Left ventricle myocardium superior (tissue), 1 donor: ENCODE results near the gene C2CD2. TPM values are rescaled to one million over a fixed set of nuclear protein-coding genes. Genes with fewer than 3 reads are reported as not detected.

Experiments
- ATAC-seq: fragments of 200-7000 bp; cut with Tn5 transposase; one replicate; pipeline ENCODE4 v1.9.1; 2020; ENCODE audit warnings: mild to moderate bottlenecking, moderate library complexity
- DNase-seq: peaks from one replicate; pipeline ENCODE4 v3.0.0-alpha.2; 2020
- intact Hi-C: fragments of 100-400 bp; cut with micrococcal nuclease; formaldehyde crosslinking; loops from one replicate; pipeline ENCODE4 v1.11.0; 2022
- total RNA-seq: library from RNA; stranded (reverse); fragmentation: NEBNext Ultra II Directional; extraction: Animal tissue kit (Norgen Biotek cat#: 25700); gene quantifications from one replicate; pipeline ENCODE4 v1.2.1, GENCODE V29; 2021
- donor health status: DM: no; HTN: yes; CAD: no; lungs with severe emphysema.

C2CD2 gene
- total RNA-seq, 1 donor from 2014 or later = 5.2 TPM

DNA sequence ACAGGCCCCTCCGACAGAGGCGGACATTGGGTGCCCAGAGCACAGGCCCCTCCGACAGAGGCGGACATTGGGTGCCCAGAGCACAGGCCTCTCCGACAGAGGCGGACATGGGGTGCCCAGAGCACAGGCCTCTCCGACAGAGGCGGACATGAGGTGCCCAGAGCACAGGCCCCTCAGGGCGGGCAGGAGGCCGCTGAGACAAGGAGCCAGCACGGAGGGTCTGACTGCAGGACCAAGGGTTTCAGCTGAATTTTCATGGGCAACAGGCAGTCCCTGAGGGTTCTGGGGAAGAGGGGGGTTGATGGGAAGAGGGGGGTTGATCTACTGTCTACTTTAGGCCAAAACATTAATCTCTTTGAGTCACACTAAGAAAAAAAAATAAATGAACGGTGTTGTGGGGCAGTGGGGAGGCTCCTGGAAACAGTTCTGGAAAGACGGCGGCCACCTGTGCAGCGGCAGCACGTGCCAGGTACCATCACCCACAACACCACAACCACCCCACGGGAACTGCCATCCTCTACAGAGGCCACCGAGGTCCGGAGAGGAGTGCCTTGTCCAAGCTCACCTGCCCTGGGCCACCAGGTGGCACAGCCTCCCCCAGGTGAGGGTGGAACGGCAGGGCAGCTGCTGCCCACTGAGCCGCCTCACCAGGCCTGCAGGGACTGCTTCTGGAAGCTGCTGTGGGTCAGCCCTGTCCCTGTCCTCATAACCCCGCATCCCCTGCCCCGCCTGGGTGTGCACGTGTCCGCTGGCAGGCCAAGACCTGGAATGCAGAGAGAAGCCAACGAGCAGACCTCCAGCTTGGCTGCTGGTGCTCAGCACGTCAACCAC lies 95.1 kb downstream of the C2CD2 start:
- DNase-seq (no peak), ATAC-seq (no peak)
- intact Hi-C loops = no loop called here

DNA sequence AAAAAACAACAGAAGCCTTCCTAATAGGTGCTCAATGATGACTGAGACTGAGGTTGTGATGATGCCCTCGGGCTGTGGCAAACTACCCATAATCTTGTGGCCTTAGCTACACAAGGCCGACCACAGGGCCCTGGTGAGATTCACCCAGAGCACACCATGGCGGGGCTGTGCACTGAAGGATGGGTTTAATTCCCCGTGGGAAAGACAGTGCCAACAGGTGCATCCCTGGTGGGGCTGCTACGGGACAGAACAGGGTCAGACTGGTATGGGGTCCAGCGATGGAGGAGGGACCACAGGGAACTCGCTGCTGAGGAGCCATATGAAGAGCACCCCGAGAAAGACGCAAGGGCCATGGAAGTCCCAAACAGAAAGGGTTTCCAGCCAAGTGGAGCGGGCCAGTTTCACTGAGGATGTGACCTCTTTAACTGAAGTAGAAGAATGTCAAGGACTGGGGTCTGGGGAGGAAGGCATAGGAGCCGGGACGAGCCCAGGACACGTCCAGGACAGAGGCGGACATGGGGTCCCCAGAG lies 96.0 kb downstream of the C2CD2 start:
- no peak for ATAC-seq
- intact Hi-C loops = no loop called here
- no peak for DNase-seq

DNA sequence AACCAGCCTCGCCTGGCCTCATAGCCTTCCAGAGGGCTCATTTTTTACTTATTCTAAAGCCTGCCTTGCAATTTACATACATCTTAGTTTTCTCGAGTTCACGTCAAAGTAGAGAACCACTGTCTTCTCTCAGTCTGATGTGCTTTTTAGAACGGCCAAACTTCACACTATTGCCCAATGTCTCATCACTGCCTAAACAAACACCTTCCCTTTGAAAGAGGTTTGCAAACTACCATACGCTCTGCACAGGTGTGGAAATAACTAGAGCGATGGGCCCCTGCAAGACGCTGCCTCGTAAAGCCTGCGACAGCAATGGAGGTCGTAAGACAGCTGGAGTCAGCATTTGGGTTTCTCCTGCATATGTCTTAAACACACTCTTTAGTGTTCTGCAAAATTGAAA lies 97.2 kb downstream of the C2CD2 start:
- DNase-seq (no peak), ATAC-seq (no peak)
- intact Hi-C loops = no loop called here

DNA sequence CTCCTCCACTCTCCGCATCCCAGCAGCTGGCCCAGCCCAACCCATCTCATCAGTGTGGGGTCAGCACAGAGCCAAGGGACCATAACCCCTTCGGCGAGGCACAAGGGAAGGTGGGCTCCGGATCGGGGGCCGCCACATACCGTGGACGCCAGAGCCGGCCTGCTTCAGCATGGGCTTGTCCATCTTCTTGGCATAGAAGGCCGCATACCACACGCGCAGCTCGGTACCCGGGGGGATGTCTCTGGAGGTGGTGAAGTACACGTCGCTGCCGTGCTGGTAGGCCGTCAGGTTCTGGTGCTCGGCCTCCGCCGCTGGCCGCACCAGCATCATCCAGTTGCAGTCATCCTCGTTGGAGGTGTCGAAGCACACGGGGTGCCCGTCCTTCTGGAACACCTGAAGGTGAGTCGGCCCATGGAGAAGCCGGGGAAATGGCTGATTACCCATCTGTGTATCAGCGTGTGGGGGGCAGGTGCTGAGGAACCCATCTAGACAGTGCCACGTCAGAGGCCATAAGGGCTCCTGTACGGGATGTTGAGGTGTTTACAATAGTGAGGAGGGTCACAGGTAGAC lies 99.3 kb downstream of the C2CD2 start:
- intact Hi-C loops = no loop called here
- no peak for DNase-seq
- no peak for ATAC-seq

DNA sequence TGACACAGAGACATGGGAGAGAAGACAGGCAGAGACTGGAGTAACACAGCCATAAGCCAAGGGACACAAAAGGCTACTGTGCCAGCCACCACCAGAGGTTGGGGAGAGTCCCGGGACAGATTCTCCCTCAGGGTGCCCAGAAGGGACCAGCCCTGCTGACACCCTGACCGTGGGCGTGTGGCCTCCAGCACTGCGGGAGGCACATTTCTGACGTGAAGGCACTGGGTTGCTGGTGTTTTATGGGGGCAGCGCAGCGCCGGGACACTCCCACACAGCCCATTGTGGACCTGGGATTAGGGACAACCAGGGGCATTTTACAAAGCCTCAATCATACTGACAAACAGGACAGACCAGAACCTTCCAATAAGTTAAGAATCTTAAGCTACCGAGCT lies 100.9 kb downstream of the C2CD2 start:
- intact Hi-C loops = no loop called here
- ATAC-seq (no peak), DNase-seq (no peak)

DNA sequence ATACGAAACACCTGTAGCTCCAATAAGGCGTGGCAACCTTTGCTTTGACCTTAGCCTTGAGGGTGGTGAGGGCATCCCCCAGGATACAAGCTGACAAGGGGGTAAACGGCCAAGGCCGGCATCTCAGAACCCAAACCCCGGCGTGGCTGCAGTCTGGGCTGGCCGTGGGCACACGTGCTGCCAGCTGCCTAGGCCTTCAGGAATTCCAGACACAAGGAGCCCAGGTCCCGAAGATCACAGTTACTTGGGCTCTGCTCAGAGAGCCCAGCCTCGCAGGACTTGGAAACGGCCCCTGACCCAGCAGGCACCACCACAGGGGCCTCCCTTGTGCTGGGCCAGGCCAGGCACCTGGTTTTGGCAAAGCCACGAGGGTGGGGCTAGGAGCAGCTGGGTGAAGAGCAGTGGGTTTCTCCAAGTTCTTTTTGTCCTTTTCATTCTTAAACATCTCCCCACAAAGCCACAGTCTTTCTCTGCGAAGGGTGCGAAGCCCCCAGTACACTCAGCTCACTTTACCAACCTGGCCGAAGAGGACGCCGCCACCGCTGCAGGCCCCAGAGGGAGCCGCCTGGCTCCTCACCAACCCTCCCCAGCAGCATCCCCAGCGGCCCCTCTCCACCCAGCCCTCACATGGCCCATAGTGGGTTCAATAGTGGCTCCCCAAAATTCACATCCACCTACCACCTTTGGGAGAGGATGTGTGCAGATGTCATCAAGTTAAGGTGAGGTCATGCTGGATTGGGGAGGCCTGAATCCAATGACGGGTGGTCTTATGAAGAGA lies 101.5 kb downstream of the C2CD2 start:
- ATAC-seq (no peak), DNase-seq (no peak)
- intact Hi-C loops = no loop called here

DNA sequence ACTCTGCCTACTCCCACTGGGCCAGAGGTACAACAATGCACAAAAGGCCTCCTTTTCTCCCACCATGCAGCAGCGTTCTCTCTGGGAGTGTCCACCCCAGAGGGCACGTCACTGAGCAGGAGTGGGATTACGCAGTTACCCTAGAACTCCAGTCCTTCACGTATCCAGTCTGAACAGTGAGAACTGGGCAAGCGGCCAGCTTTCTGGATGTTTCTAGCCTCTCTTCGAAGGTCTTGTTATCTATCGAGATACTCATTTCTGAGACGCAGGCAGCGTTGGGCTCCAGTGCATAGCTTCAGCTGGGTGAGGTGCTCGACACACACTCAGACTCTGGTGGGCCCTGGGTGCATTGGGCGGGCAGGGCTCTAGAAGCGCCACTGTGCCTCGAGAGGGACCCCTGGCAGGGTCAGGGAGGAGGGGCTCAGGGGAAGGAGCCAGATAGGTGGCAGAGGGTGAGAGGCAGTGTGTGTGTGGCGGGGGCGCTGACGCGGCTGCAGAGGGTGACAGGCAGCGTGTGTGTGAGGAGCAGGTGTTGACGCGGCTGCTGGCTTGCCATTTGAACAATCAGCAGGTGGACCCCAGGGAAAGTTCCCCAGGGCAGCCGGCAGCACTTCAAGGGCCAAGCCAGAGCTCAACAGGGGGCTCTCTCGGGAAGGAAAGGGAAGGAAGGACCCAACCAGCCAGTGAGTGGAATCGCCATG lies 102.6 kb downstream of the C2CD2 start:
- ATAC-seq = no peak

DNA sequence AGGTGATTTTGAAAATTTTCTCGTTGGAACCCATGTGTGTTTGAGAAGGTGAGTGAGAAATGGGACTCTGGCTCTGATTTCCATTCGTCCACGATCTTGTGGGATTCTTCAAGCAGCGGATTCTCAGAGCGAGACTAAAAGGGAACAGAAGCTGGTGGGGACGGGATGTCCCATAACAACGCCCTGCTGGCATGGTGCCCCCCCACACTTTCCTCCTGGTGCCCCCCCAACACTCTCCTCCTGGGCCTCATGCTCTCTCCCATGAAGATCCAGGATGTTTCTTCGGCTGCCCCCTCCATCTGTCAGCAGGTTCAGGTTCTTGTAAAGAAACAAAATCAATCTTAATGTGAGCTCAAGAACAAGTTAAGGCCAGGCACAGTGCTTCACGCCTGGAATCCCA lies 103.7 kb downstream of the C2CD2 start:
- ATAC-seq (no peak), DNase-seq (no peak)
- intact Hi-C loops = no loop called here

More for the DNA sequence above, 102.6 kb downstream of the C2CD2 start:
- peak; percentile 39 for DNase-seq
- intact Hi-C loops = no loop called here

DNA sequence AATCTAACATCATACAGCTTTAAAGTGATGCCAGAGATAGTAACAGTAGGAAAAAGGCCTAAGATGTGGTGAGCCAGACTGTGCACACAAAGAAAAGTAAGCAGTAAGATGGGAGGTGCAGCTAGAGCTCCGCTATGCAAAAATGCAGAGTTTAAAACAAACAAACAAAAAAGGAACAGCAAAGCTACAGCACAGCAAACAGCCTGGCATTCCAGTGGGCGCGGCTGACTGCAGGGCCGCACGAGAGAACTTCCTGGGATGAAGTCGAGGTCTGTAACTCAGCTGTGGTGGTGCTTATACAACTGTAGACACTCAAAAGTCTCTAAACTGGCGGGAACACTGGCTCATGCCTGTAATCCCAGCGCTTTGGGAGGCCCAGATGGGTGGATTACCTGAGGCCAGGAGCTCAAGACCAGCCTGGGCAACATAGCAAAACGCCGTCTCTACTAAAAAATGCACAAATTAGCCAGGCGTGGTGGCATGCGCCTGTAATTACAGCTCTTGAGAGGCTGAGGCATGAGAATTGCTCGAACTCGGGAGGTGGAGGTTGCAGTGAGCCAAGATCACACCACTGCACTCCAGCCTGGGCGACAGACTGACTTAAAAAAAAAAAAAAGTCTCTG lies 104.7 kb downstream of the C2CD2 start:
- ATAC-seq (no peak), DNase-seq (no peak)
- intact Hi-C loops = no loop called here

DNA sequence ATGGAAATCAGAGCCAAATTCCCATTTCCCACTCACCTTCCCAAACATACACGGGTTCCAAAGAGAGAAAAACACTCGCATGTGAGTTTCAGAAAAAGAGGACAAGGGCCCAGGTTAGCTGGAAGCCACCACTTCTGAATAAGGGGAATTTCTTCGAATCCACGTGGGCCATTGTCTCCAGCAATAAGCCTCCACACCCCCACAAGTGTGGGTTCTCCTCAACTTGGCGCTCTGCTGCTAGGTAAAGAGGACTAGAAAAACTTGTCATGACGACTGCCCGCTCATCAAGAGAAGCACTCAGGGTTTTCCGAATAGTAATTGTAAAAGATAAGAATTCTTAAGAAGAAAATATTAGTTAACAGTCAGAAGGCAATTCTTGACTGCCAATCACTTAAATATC lies 105.3 kb downstream of the C2CD2 start:
- no peak for ATAC-seq
- intact Hi-C loops = no loop called here
- DNase-seq = no peak

DNA sequence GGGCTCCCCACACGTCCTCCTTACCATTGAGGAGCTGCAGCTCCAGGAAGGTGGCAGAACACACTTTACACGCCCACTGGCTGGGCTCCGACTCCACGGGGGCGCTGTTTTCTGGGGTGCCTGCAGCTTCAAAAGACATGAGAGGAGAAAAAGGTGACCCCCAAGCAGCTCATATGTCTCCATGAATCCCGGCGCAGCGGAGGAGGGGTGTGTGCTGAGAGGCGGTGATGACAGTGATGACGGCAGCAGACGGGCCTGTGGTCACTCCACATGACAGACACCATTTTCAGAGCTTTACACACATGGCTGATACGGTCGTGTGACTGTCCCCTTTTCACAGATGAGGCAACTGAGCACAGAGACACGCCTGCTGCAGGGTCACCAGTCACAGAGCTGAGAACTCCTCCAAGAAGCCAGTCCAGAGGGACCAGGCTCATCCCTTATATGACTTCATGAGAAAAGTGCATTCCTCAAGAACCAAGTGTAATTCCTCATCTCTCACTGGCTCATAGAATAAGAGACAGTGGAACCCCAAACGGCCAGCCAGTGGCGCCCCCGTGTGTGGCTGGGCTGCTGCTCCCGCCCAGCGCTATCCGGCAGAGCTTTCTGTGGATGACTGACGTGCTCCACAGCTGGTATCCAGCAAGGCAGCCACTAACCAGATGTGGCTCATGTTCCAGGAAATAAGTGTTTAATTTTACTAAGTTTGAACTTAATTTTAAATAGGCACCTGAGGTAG lies 106.6 kb downstream of the C2CD2 start:
- intact Hi-C loops = no loop called here
- DNase-seq (no peak), ATAC-seq (no peak)

DNA sequence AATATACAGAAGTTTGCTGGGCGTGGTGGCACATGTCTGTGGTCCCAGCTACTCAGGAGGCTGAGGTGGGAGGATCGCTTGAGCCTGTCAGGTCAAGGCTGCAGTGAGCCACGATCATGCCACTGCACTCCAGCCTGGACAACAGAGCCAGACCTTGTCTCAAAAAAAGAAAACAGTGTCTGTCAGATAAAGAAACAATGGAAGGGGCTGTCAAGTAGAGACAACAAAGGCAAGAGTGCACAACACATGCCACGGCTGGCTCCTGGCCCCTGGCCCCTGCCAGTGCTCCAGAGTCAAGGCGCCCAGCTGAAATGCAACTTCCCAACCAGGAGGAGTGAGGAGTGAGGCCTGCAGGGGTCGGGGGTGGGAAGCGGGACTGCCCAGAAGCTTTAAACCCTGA lies 107.3 kb downstream of the C2CD2 start:
- no peak for ATAC-seq
- no peak for DNase-seq
- intact Hi-C loops = no loop called here

DNA sequence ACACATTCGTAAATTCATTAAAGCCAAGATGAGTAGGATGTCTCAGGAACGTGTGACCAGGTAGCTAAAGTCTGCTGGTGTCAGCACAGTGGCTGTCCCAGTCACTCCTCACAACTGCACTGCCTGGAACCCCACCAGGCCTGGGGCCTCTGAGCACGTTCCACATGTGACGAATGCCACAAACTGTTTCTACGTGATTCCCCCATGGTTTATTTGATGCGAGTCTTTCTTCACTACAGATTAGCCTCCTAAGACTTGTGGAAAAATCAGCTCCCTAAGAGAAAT lies 107.8 kb downstream of the C2CD2 start:
- DNase-seq (no peak), ATAC-seq (no peak)
- intact Hi-C loops = no loop called here

DNA sequence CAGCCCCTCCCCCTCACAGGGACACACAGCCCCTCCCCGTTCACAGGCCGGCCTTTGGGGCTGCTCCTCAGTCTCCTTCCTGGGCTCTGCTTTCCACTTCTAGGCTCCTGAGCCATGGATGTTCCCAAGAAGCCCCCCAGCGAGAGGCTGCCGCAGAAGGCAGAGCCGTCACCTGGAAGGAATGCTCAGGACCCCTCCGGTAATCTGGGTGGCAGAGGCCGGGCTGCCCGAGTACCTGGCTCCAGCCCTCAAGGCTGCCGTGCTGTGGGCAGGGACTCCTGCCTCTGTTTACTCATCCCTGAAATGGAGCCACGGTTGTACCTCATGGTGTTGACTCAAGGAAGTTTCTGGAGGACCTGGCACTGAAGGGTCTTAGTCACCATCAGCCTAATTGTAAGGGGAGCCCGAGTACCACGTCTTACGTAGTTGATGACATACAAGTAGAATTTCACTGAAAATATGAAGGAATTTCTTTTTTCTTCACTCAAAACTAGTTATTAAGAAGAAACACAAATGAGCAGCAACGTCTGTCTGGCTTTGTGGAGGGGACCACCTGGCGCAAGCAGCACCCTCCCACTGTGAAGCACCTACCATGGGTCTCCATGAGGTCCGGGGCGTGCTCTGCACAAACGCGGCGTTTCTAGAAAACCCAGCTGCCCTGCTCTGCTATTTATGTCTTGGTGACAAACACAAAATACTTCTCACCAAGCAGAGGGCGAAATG lies 108.3 kb downstream of the C2CD2 start:
- ATAC-seq = no peak
- intact Hi-C loops = no loop called here
- no peak for DNase-seq

DNA sequence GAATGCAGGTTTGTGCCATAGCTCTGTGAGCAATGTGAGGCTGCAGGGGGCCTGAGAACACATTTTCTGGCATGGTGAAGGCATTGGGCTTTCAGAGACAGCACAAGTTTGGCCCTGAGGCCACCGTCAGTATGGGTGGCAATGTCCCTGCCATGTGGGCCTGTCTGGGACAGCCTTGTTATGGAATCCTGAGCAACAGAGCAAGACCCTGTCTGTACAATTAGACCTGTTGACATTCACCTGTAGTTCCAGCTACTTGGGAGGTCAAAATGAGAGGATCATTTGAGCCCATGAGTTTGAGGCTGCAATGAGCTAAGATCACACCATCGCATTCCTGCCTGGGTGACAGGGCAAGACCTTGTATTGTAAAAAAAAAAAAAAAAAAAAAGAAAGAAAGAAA lies 110.2 kb downstream of the C2CD2 start:
- intact Hi-C loops = no loop called here
- no peak for DNase-seq
- no peak for ATAC-seq

DNA sequence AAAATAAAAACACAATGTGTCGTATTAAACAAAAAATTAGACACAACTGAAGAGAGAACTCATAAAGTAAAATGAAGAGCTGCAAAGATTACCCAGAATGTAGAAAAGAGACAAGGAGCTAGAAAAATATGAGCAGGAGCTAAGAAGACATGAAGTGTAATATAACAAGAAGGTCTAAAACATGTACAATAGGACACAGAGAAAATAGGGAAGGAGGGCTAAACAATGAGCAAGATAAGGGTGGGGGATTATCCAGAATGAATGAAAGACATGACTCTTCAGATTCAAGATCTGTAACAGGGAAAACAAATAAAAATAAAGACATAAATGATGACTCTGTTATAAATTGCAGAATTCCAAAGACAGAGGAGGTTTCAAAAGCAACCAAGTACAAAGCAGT lies 112.9 kb downstream of the C2CD2 start:
- no peak for DNase-seq
- intact Hi-C loops = no loop called here
- no peak for ATAC-seq

DNA sequence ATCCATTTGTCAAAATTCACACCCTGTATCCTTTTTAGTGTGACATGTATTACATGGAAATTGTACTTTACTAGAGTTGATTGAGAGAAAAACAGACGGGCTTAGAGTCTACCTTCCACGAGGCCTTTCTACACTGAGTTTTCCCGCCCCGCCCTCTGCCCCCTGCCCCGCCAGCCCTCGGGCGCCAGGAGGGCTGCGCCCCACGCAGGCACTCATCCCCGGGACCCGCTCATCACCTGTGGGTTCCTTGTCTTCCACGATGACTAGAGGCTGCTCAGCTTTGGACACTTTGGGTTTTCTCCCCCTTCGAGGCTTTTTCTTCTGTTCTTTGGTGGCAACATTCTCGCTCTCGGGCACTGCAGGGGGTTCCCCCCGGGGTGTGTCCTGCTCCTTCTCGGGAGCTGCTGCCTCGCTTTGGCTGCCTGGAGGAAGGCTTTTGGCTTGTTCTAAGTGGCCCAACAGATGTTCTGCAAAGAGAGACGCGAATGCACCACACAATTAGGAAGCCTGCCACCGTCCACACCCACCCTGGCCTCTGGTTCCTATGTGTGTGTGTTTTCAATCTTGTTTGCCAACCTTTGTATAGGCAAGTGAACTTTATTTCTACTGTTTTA lies 114.3 kb downstream of the C2CD2 start:
- intact Hi-C loops = no loop called here
- ATAC-seq = no peak
- no peak for DNase-seq
